ENCODE results near the gene ARL6IP4. TPM values are rescaled to one million over a fixed set of nuclear protein-coding genes. Genes with fewer than 3 reads are reported as not detected.

The ARL6IP4 gene
- total and polyA plus RNA-seq, 2 of the 4 experiments (the other 2 are of a cell fraction): 161 to 254 TPM

DNA sequence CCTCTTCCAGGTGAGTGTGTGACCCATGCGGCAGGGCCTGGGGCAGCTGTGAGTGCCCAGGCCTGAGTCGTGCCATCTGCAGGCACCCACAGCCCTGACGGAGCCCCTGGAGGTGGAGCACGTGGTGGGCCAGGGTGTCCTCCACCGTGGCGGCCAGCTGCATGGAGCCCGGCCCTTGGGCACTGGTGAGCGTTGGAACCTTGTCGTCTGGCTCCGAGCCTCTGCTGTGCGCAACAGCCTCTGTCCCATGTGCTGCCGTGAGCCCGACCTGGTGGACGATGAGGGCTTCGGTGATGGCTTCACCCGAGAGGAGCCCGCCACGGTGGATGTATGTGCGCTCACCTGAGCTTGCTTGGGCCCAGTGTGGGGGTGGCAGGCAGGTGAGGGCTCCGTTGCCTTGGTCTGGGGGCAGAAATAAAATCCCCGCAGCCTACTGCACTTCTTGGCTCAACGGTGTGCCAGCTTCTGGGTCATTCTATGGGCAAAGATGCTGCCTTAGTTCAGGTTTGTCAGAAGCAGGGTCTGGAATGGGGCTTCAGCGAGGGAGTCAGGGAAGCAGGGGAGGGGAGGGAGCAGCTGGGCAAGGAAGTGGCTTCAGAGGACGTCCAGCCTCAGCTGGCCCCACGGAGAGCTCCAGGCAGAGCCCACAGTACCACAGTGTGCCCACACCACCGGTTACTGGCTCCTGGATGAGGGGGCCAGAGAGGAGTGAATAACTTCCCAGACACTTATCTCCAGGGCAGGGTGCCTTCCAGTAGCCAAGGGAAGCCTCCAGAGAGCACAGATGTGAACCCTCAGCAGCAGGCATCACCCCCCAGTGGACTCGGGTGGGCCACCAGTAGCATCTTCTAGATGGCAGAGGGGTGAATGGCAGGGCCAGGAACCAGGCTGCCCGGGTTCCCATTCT lies 1.2 kb upstream of the ARL6IP4 start:
- dilution Hi-C loops (cut with HindIII; ENCODE audit: low sequenced_read_pairs, unreplicated experiment): loop anchor here (25.0 kb wide), 1 partner anchor 258 kb away; the partner anchor contains the start of genes MPHOSPH9 and MTRFR
- no peak overlapping the region for H2BK20ac ChIP-seq (ENCODE audit: low read depth, low read length)
- no peaks in the 10 kb centered on the region for H3K27me3 ChIP-seq (ENCODE audit: control insufficient read depth, insufficient read depth, low read length)
- intact Hi-C loops (cut with micrococcal nuclease): loop anchor here (10.0 kb wide), 1 partner anchor 406 kb away; the partner anchor contains the start of gene KMT5A
- H3K9me3 ChIP-seq (ENCODE audit: control insufficient read depth, insufficient read depth, low read length): no peaks in the 10 kb centered on the region
- peak overlapping the region; percentile 75 for H3K23ac ChIP-seq (ENCODE audit: low read depth, low read length)
- peak overlapping the region; percentile 86; the same call in 1 of the 2 replicates for H3K56ac ChIP-seq (ENCODE audit: extremely low read depth, insufficient read depth, low read length)
- peak overlapping the region; percentile 86 for H2BK5ac ChIP-seq (ENCODE audit: low read depth, low read length, poor library complexity, severe bottlenecking)
- H3K4me1 ChIP-seq (ENCODE audit: control insufficient read depth, insufficient read depth, low read length): peaks cover 27% of the 10 kb centered on the region
- ChIA-PET POLR2A (ENCODE audit: unreplicated experiment) (no interaction called here), CTCF (no interaction called here)
- H4K91ac ChIP-seq (ENCODE audit: insufficient read depth, low read depth, low read length): peak overlapping the region; percentile 67
- H2BK120ac ChIP-seq (ENCODE audit: low read depth, low read length): peak overlapping the region; percentile 38
- peaks cover 23 to 80% of the 10 kb centered on the region in 2 experiments for H3K79me1 ChIP-seq (ENCODE audit: low read depth in 1 of 2, low read length in 2 of 2)
- 94% methylated on average over 17 of the region's 28 CpGs; no CpG with 5 or more reads in 1 of the 2 experiments for WGBS, 2 experiments (ENCODE audit: extremely low coverage in 2 of 2, insufficient read length in 1 of 2)
- no peak for ATAC-seq (ENCODE audit: low read depth)
- H3K18ac ChIP-seq (ENCODE audit: low read depth, low read length): no peak overlapping the region
- H3K36me3 ChIP-seq (ENCODE audit: control insufficient read depth, insufficient read depth, low read length): peaks cover 19% of the 10 kb centered on the region
- H4K20me1 ChIP-seq (ENCODE audit: insufficient read depth, low read length): peaks cover 15% of the 10 kb centered on the region
- DNase-seq: no peak
- peak overlapping the region; percentile 90 for H3K4me2 ChIP-seq (ENCODE audit: low read depth, low read length)
- H2AFZ ChIP-seq (replicated peaks; ENCODE audit: low read length, poor library complexity): peak overlapping the region; percentile 99
- peaks cover 18% of the 10 kb centered on the region; the same call in 1 of the 2 replicates for H3K9me1 ChIP-seq (ENCODE audit: insufficient read depth, low read length)
- H3K9ac ChIP-seq (ENCODE audit: low read depth, low read length): peak overlapping the region; percentile 82
- H2AK9ac ChIP-seq (replicated peaks; ENCODE audit: low read depth, low read length, poor library complexity): peak overlapping the region; percentile 99
- H3K14ac ChIP-seq (replicated peaks; ENCODE audit: low read depth, low read length): peak overlapping the region; percentile 73
- peak overlapping the region; percentile 97 to 98 for H4K8ac ChIP-seq (ENCODE audit: low read depth in 2 of 2, low read length in 2 of 2)
- TF ChIP-seq BHLHE40 (IDR thresholded peaks at IDR 0.05; ENCODE audit: low read depth, low read length): no peak
- TF ChIP-seq, protein P1, sequence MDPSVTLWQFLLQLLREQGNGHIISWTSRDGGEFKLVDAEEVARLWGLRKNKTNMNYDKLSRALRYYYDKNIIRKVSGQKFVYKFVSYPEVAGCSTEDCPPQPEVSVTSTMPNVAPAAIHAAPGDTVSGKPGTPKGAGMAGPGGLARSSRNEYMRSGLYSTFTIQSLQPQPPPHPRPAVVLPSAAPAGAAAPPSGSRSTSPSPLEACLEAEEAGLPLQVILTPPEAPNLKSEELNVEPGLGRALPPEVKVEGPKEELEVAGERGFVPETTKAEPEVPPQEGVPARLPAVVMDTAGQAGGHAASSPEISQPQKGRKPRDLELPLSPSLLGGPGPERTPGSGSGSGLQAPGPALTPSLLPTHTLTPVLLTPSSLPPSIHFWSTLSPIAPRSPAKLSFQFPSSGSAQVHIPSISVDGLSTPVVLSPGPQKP (IDR thresholded peaks at IDR 0.05; ENCODE audit: borderline replicate concordance, low read depth, low read length): no peak
- TF ChIP-seq RFX5 (IDR thresholded peaks at IDR 0.05; ENCODE audit: low read depth, low read length): no peak
- TF ChIP-seq MAFK (IDR thresholded peaks at IDR 0.05; ENCODE audit: low read depth, low read length): no peak
- TF ChIP-seq CHD1 (IDR thresholded peaks at IDR 0.05; ENCODE audit: low read depth, low read length): no peak
- TF ChIP-seq SMC3 (IDR thresholded peaks at IDR 0.05; ENCODE audit: low read depth, low read length): no peak
- no peak for TF ChIP-seq NFE2L2 (IDR thresholded peaks at IDR 0.05; ENCODE audit: low read depth, low read length)
- TF ChIP-seq CTCF (conservative IDR thresholded peaks at IDR 0.05; ENCODE audit: low read depth, low read length): no peak
- no peak for TF ChIP-seq MAZ (IDR thresholded peaks at IDR 0.05; ENCODE audit: borderline replicate concordance, low read depth, low read length)
- no peak for TF ChIP-seq RAD21 (IDR thresholded peaks at IDR 0.05; ENCODE audit: low read length)
- peak overlapping the region; percentile 69 for H3K4ac ChIP-seq (ENCODE audit: low read depth, low read length)
- no TSS peak for BruUV-seq (replicated peaks)
- peak overlapping the region; percentile 89 for H3K27ac ChIP-seq (ENCODE audit: insufficient read depth, low read length)
- peak overlapping the region; percentile 95 for H2AK5ac ChIP-seq (ENCODE audit: low read depth, low read length)
- no peak overlapping the region for H2BK15ac ChIP-seq (ENCODE audit: low read depth, low read length)
- in situ Hi-C loops (cut with MboI; ENCODE audit: low sequenced_read_pairs): no loop called here
- H4K5ac ChIP-seq (ENCODE audit: low read depth, low read length): peak overlapping the region; percentile 87
- peak overlapping the region; percentile 85 for H3K4me3 ChIP-seq (ENCODE audit: insufficient read depth, low read depth, low read length)

Data from IMR-90 (cell line).